Measurements from ENCODE around the gene MAU2. TPM values are rescaled to one million over a fixed set of nuclear protein-coding genes. Genes with fewer than 3 reads are reported as not detected.

Gene MAU2
- total and polyA plus RNA-seq, 2 of the 8 experiments (the other 6 are each of a cell fraction or from before 2014, with no cell fraction given), result 32.0 to 40.8 TPM

DNA sequence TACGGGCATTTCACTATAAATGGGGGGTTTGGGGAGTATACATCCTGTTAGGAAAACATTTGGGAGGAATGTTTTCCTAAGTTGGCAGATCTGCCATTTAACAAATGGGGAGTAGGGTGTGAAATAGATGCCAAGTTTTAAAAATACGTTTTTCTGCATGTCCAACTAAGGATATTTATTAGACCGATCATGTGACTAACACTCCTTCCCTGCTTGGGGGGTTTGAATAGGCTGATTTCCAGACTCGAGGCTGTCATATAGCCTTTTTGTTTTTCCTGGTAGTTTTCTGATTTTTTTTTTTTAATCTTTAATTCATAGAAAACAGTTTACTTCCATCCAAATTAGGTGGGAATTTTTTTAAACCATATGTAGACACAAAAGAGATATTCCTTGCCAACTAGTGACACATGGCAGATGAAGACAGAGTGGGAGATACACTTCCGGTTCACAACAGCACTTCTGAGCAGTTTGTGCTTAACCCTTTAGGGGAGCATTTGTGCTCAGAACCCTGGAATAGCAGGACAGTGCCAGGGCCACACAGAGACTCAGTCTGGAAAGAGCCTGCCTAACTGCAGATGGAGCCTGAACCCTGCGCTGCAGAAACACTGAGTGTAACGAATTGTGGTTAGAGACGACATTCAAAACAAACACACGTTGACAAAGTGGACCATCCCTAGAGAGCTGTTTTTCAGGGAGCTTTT is 79.3 kb downstream of the MAU2 start:
- H3K23me2 ChIP-seq (ENCODE audit: low read depth, low read length), result peaks cover 2% of the 10 kb centered on the region; the same call in 1 of the 2 replicates
- no peak overlapping the region for H3K56ac ChIP-seq (replicated peaks; ENCODE audit: insufficient read length, low read depth, low read length)
- peaks cover 0 to 16% of the 10 kb centered on the region in 2 experiments; a peak in 1 of 4 replicates for H3K79me2 ChIP-seq (ENCODE audit: control insufficient read depth in 1 of 2, insufficient read depth in 2 of 2, low read length in 2 of 2)
- no peak overlapping the region for H2AFZ ChIP-seq (ENCODE audit: low read length)
- H3K27me3 ChIP-seq (replicated peaks in 1 of 4; ENCODE audit: control insufficient read depth in 3 of 4, extremely low read depth in 1 of 4, insufficient read depth in 3 of 4, low read length in 3 of 4), result no peaks in the 10 kb centered on the region
- no peak overlapping the region for H3K23ac ChIP-seq (ENCODE audit: insufficient read length)
- H2BK5ac ChIP-seq (ENCODE audit: low read depth, low read length), result no peak overlapping the region
- H3K18ac ChIP-seq (ENCODE audit: extremely low read depth, low read length), result no peak overlapping the region
- H4K5ac ChIP-seq (ENCODE audit: insufficient read length, low read depth, low read length), result no peak overlapping the region
- no peak overlapping the region for H4K8ac ChIP-seq (ENCODE audit: extremely low read depth, insufficient read depth, low read length)
- ChIA-PET POLR2A (ENCODE audit: partially characterized antibody) (no interaction called here), CTCF (ENCODE audit: partially characterized antibody) (interaction anchor here (0.7 to 3.7 kb wide), 4 partner anchors 10 to 101 kb away, joined by 3 to 13 read pairs (median 5); no protein-coding TSS in a partner anchor)
- no peaks in the 10 kb centered on the region for H3K9me3 ChIP-seq (ENCODE audit: insufficient read depth in 2 of 2, low read depth in 1 of 2, low read length in 1 of 2)
- TF ChIP-seq HDAC2 (IDR thresholded peaks at IDR 0.05; ENCODE audit: borderline replicate concordance in 1 of 2, low read depth in 2 of 2, low read length in 2 of 2) (no peak), RNF2 (IDR thresholded peaks at IDR 0.05; ENCODE audit: borderline replicate concordance, low read depth, low read length, missing control alignments, poor library complexity, severe bottlenecking) (no peak), RBBP5 (IDR thresholded peaks at IDR 0.05; ENCODE audit: borderline replicate concordance, low read depth, low read length) (no peak)
- H2BK120ac ChIP-seq (replicated peaks; ENCODE audit: low read depth, low read length), result no peak overlapping the region
- H3K27ac ChIP-seq (ENCODE audit: low read depth, low read length), result no peak overlapping the region
- no peak overlapping the region for H3K4me3 ChIP-seq (ENCODE audit: extremely low read depth in 1 of 4, insufficient read depth in 2 of 4, low read depth in 3 of 4, low read length in 4 of 4)
- H3K4me2 ChIP-seq (ENCODE audit: insufficient read depth in 1 of 2, low read depth in 2 of 2, low read length in 2 of 2), result no peak overlapping the region
- H3K14ac ChIP-seq (ENCODE audit: insufficient read length), result no peak overlapping the region
- peaks cover 0 to 2% (median 0%) of the 10 kb centered on the region in 4 experiments; a peak in 3 of 7 replicates for H3K4me1 ChIP-seq (replicated peaks in 1 of 4; ENCODE audit: control insufficient read depth in 3 of 4, insufficient read depth in 4 of 4, low read length in 3 of 4)
- 84% methylated on average over 9 of the region's 9 CpGs; no CpG with 5 or more reads in 1 of the 2 experiments for WGBS, 2 experiments (ENCODE audit: extremely low coverage in 1 of 2, insufficient coverage in 1 of 2, insufficient read length in 1 of 2, insufficient replicate concordance in 2 of 2, low coverage in 1 of 2, low lambda C conversion rate in 2 of 2, missing lambda C conversion rate in 1 of 2)
- H3K36me3 ChIP-seq (ENCODE audit: control insufficient read depth in 2 of 4, insufficient read depth in 4 of 4, low read length in 3 of 4), result no peaks in the 10 kb centered on the region
- peaks cover 3% of the 10 kb centered on the region for H3K79me1 ChIP-seq (ENCODE audit: low read depth, low read length)
- FAIRE-seq, result no peak
- no peak overlapping the region for H2BK20ac ChIP-seq (ENCODE audit: low read length)
- no peak overlapping the region for H2BK12ac ChIP-seq (ENCODE audit: low read depth, low read length)
- H3K9ac ChIP-seq (replicated peaks in 1 of 4; ENCODE audit: extremely low read depth in 1 of 4, low read depth in 3 of 4, low read length in 3 of 4), result no peak overlapping the region; a peak in 1 of 7 replicates
- no peak overlapping the region for H2BK15ac ChIP-seq (ENCODE audit: low read length)
- DNase-seq (ENCODE audit: low read depth in 1 of 2, low spot score in 2 of 2), result no peak
- peaks cover 0 to 4% of the 10 kb centered on the region in 2 experiments for H4K20me1 ChIP-seq (replicated peaks in 1 of 2; ENCODE audit: control insufficient read depth in 1 of 2, insufficient read depth in 2 of 2, low read length in 2 of 2)
- H4K91ac ChIP-seq (replicated peaks; ENCODE audit: insufficient read length, low read length), result no peak overlapping the region
- no peak overlapping the region for H2AK5ac ChIP-seq (ENCODE audit: low read depth, low read length)
- no peak overlapping the region for H3K4ac ChIP-seq (replicated peaks; ENCODE audit: insufficient read length, low read depth, low read length)
